HG02943 (cell line): Measurements from ENCODE around the gene NEK9.
"Not testable (repeated sequence)": the region's sequence is repeated elsewhere in the genome, so short reads cannot be mapped to it uniquely, and the experiment has no call there.

Experiments used
- ATAC-seq: cut with Tn5 transposase; IDR thresholded peaks from one replicate; pipeline ENCODE4 v1.9.1; 2021; ENCODE audit warnings: mild to moderate bottlenecking, low read depth, moderate library complexity; ENCODE audit not compliant: unreplicated experiment

NEK9 gene

GRCh38 chr14:75147423-75148071 lies 20.7 kb upstream of the NEK9 start:
- ATAC-seq = no peak

GRCh38 chr14:75144944-75145343 lies 18.1 kb upstream of the NEK9 start:
- ATAC-seq = no peak

GRCh38 chr14:75143761-75144527 lies 17.1 kb upstream of the NEK9 start:
- ATAC-seq = no peak

- no peak for ATAC-seq
Observed at GRCh38 chr14:75142494-75142893, 15.6 kb upstream of the NEK9 start.

GRCh38 chr14:75141967-75142366 lies 15.1 kb upstream of the NEK9 start:
- ATAC-seq = no peak

- no peak for ATAC-seq
Observed at GRCh38 chr14:75141062-75141461, 14.2 kb upstream of the NEK9 start.

- ATAC-seq = no peak
Observed at GRCh38 chr14:75140620-75141019, 13.8 kb upstream of the NEK9 start.

GRCh38 chr14:75139185-75139584 lies 12.3 kb upstream of the NEK9 start:
- ATAC-seq = no peak

GRCh38 chr14:75138492-75138891 lies 11.6 kb upstream of the NEK9 start:
- no peak for ATAC-seq

- ATAC-seq = no peak
Observed at GRCh38 chr14:75134644-75135043, 7.8 kb upstream of the NEK9 start.

GRCh38 chr14:75133597-75133996 lies 6.7 kb upstream of the NEK9 start:
- ATAC-seq = no peak

GRCh38 chr14:75132382-75133086 lies 5.7 kb upstream of the NEK9 start:
- no peak for ATAC-seq

- no peak for ATAC-seq
Observed at GRCh38 chr14:75128596-75128990, 1.7 kb upstream of the NEK9 start.

GRCh38 chr14:75127903-75128595 lies 1.2 kb upstream of the NEK9 start:
- ATAC-seq = no peak

- not testable (repeated sequence) for ATAC-seq
Observed at GRCh38 chr14:75127474-75127820, 599 bp upstream of the NEK9 start.

GRCh38 chr14:75126121-75126544 lies 715 bp downstream of the NEK9 start:
- ATAC-seq = no peak

- no peak for ATAC-seq
Observed at GRCh38 chr14:75125617-75126016, 1.2 kb downstream of the NEK9 start.

- ATAC-seq = no peak
Observed at GRCh38 chr14:75123991-75124390, 2.9 kb downstream of the NEK9 start.

- no peak for ATAC-seq
Observed at GRCh38 chr14:75121552-75121951, 5.3 kb downstream of the NEK9 start.

- no peak for ATAC-seq
Observed at GRCh38 chr14:75120541-75121291, 6.1 kb downstream of the NEK9 start.
